ENCODE data around the gene TMPRSS5.

The TMPRSS5 gene

GRCh38 chr11:113644605-113645004, 61.5 kb downstream of the TMPRSS5 start:
- no peak for TF ChIP-seq CTCF (IDR thresholded peaks at IDR 0.05; ENCODE audit: low read depth, low read length, missing control alignments)
- no peak for DNase-seq (ENCODE audit: low read depth)
- H3K4me3 ChIP-seq (ENCODE audit: low read depth, low read length), result no peak overlapping the region

- H3K4me3 ChIP-seq (ENCODE audit: low read depth, low read length), result no peak overlapping the region
- no peak for TF ChIP-seq CTCF (IDR thresholded peaks at IDR 0.05; ENCODE audit: low read depth, low read length, missing control alignments)
- DNase-seq (ENCODE audit: low read depth), result no peak
Measured at GRCh38 chr11:113643701-113644100, 62.4 kb downstream of the TMPRSS5 start.

- DNase-seq (ENCODE audit: low read depth), result no peak
- TF ChIP-seq CTCF (IDR thresholded peaks at IDR 0.05; ENCODE audit: low read depth, low read length, missing control alignments), result no peak
- no peak overlapping the region for H3K4me3 ChIP-seq (ENCODE audit: low read depth, low read length)
Measured at GRCh38 chr11:113643006-113643585, 63.0 kb downstream of the TMPRSS5 start.

GRCh38 chr11:113642090-113642489, 64.0 kb downstream of the TMPRSS5 start:
- H3K4me3 ChIP-seq (ENCODE audit: low read depth, low read length), result no peak overlapping the region
- no peak for TF ChIP-seq CTCF (IDR thresholded peaks at IDR 0.05; ENCODE audit: low read depth, low read length, missing control alignments)
- DNase-seq (ENCODE audit: low read depth), result no peak

GRCh38 chr11:113638376-113638775, 67.7 kb downstream of the TMPRSS5 start:
- TF ChIP-seq CTCF (IDR thresholded peaks at IDR 0.05; ENCODE audit: low read depth, low read length, missing control alignments), result no peak
- no peak for DNase-seq (ENCODE audit: low read depth)
- no peak overlapping the region for H3K4me3 ChIP-seq (ENCODE audit: low read depth, low read length)

- no peak for DNase-seq (ENCODE audit: low read depth)
- no peak for TF ChIP-seq CTCF (IDR thresholded peaks at IDR 0.05; ENCODE audit: low read depth, low read length, missing control alignments)
- no peak overlapping the region for H3K4me3 ChIP-seq (ENCODE audit: low read depth, low read length)
Measured at GRCh38 chr11:113637636-113638035, 68.5 kb downstream of the TMPRSS5 start.

Data from GM12864 (cell line).